Bone marrow (tissue), 2 donors: ENCODE results near the gene ARVCF.
A peak's percentile ranks its signal among the peaks of the same experiment; 100 is the strongest.

Source experiments
- DNase-seq, 2 donors: peaks; one replicate each; lab custom pipeline; 2025; lab: John Stamatoyannopoulos, UW

ARVCF gene, protein sequence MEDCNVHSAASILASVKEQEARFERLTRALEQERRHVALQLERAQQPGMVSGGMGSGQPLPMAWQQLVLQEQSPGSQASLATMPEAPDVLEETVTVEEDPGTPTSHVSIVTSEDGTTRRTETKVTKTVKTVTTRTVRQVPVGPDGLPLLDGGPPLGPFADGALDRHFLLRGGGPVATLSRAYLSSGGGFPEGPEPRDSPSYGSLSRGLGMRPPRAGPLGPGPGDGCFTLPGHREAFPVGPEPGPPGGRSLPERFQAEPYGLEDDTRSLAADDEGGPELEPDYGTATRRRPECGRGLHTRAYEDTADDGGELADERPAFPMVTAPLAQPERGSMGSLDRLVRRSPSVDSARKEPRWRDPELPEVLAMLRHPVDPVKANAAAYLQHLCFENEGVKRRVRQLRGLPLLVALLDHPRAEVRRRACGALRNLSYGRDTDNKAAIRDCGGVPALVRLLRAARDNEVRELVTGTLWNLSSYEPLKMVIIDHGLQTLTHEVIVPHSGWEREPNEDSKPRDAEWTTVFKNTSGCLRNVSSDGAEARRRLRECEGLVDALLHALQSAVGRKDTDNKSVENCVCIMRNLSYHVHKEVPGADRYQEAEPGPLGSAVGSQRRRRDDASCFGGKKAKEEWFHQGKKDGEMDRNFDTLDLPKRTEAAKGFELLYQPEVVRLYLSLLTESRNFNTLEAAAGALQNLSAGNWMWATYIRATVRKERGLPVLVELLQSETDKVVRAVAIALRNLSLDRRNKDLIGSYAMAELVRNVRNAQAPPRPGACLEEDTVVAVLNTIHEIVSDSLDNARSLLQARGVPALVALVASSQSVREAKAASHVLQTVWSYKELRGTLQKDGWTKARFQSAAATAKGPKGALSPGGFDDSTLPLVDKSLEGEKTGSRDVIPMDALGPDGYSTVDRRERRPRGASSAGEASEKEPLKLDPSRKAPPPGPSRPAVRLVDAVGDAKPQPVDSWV

DNA sequence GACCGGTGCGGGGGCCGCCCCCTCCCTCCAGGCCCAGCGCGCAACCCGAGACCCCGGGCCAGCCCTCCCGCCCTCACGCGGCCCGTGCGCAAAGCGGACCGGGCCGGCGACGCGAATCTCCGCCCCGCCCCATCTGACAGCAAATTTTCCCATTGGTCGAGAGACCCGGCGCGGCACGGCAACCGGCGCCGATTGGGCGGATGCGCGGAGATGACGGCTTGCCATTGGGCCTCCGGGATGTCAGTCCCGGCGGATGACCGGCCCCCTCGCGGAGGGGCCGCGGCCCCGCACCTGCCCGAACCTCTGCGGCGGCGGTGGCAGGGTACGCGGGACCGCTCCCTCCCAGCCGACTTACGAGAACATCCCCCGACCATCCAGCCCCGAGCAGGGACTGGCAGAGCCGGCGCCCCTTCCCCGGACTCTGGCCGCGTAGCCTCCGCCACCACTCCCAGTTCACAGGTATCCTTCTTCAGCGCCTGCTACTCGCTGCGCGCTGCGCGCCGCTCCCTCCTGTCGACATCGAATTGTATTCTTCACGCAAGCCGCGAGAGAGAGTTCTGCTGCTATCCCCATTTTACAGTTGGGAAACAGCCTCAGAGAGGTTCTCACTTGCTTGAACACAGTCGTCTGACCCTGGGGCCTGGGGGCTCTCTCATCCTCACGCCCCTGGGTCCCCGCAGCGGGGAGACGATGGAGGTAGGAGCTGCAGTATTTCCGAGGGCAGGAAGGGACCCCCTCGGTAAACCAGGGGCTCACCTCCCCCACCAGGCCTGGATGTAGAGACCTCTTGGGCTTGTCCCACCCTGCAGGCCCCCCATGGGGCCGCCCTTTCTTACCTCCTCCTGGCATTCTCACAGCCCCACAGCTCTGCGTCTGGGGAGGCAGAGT lies at the start of gene ARVCF:
TSS of gene ARVCF (minus strand) at position 90 of the 888 bp plus-strand sequence. CDS start 26,029 bp downstream, outside the sequence.
- DNase-seq = peak; percentile 23 to 79

DNA sequence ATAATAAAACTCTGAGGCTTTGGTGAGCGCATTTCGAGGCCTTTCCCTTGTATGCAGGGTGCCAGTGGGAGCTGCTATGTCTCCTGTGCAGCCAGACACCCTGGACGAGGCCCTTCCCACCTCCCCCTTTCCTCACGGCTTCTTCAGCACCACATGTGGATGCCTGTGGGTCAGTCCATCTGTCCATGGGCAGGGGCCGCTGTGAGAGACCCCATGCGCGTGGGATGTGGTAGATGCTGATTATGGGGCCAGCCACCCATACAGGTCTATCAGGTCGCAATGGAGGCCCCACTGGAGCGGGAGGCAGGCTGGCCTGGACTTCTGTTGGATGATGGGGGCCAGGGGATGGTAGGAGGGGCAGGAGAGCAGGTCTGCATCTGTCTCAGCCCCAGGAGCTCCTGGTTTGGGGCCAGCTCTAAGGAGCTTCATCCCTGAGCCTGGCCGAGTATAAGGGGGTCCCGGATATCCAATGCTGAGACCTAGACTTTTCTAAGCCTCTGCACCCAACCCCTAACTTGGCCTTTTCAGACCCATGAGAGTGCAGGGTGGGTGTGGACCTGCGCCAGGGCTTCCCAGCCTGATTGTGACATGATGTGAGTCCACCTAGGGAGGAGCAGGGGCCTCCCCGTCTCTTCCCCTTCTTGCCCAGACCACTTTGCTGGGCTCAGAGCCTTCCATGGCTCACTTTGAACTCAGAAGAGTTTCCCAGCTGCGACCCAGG lies 49.4 kb upstream of the ARVCF start:
- DNase-seq = no peak

DNA sequence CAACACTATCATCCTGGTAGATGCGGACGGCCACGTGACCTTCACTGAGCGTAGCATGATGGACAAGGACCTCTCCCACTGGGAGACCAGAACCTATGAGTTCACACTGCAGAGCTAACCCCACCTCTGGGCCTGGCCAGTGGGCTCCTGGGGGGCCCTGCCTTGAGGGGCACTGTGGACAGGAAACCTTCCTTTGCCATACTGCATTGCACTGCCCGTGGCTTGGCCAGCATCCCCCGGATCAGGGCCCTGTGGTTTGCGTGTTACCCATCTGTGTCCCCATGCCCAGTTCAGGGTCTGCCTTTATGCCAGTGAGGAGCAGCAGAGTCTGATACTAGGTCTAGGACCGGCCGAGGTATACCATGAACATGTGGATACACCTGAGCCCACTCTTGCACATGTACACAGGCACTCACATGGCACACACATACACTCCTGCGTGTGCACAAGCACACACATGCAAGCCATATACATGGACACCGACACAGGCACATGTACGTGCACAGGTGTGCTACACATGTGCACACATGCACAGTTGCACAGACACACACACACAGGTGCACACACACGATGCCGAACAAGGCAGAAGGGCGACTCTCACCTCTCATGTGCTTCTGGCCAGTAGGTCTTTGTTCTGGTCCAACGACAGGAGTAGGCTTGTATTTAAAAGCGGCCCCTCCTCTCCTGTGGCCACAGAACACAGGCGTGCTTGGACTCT lies 48.1 kb upstream of the ARVCF start:
- no peak for DNase-seq

DNA sequence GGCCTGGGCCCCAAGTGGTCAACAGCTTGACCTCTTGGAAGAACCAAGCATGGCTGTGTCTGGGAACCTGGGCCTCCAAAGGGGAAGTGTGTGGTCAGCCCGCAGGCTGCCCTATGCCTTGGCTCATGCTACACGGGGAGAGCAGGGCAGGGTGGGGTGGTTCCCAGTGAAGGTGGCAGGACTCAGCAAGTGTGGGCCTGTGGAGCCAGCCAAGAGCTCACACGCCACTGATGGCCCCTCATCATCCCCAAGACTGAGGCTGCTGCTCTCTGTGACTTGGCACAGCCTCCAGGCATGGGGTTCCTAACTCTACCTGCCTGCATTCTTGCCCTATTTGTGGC lies 47.5 kb upstream of the ARVCF start:
- no peak for DNase-seq

DNA sequence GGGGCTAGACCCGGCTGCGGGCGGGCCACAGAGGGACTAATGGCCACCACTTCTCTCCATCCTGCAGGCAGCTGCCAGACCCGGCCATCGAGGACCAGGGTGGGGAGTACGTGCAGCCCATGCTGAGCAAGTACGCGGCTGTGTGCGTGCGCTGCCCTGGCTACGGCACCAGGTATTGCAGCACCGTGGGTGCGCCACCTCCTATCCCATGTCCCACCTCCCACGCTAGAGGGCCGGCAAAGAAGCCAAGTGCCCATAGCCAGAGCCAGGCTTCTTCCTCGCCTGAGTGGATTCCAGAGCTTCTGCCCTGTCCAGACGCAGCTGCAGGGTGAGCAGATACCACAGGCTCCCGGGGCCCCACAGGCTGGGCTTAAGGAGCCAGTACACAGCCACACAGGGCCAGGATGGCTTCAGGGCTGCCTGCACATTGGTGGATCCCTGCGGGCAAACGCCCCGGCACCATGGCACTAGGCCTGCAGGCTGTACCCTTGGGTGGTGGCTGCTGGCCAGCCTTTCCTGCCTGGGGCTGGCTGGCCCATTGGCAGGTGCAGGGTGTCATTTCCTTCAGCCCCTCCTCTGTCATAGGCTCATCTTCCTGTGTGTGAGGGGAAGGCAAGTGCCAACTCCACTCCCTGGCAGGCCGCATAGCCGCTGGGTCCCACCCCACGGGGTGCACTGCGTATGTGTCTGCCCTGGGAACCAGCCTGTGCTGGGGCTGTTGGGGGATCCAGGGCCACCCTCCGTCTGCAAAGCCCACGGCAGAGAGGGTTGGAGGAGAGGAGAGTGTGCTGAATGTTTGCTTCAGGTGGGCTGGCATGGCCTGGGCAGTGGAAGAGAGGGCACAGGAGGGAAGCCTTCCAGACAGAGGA lies 46.9 kb upstream of the ARVCF start:
- no peak for DNase-seq

DNA sequence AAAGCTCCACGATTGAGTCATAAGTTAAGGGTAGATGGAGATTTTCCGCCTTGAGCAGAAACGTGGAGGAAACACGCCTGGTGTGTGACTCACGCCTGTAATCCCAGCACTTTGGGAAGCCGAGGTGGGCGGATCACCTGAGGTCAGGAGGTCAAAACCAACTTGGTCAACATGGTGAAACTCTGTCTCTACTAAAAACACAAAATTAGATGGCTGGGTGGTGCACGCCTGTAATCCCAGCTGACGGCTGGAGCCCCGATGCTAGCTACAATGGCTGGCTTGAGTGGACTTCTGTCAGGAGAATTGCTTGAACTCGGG lies 46.1 kb upstream of the ARVCF start:
- DNase-seq = no peak

DNA sequence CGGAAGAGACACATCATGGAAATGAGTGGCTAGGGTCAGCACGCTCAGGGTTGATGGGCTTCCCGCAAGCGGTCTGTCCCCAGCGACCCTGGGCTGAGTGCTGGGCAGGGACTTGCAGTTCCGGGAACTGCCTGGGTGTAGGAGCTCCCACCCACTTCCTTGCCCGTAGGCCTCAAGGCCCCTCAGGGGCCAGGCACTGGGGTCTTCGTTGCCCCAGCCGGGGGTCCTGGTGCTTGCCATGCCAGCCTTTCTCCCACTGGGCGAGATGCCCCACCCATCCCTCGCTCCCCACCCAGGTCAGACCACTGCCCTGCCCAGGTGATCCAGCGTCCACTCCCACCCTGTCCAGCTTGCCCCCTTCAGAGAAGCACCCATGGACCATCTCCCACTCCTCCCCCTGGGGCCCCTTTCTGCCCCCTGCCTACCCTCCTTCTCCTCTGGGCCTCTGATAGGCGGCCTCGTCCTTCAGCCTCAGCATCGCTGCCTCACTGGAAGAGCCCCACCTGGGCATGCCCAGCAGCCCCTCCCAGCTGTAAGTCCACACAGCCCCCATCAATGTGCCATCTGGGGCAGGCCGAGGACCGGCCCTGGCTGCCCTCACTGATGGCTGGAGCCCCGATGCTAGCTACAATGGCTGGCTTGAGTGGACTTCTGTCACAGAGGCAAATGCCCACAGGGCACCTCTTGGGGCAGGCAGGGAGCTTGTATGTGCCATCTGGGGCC lies 45.6 kb upstream of the ARVCF start:
- no peak for DNase-seq

DNA sequence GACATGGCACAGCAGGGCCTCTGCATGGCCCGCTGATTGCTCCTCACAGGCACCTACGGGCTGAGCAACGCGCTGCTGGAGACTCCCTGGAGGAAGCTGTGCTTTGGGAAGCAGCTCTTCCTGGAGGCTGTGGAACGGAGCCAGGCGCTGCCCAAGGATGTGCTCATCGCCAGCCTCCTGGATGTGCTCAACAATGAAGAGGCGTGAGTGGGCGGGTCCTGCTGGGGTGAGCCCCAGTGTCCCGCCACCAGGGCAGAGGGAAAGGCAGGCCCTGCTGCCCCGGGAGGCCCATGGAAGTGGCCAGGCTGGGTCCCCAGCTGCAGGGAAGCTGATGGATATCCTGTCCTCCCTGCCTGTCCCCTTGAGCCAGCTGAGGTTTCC lies 44.8 kb upstream of the ARVCF start:
- no peak for DNase-seq

DNA sequence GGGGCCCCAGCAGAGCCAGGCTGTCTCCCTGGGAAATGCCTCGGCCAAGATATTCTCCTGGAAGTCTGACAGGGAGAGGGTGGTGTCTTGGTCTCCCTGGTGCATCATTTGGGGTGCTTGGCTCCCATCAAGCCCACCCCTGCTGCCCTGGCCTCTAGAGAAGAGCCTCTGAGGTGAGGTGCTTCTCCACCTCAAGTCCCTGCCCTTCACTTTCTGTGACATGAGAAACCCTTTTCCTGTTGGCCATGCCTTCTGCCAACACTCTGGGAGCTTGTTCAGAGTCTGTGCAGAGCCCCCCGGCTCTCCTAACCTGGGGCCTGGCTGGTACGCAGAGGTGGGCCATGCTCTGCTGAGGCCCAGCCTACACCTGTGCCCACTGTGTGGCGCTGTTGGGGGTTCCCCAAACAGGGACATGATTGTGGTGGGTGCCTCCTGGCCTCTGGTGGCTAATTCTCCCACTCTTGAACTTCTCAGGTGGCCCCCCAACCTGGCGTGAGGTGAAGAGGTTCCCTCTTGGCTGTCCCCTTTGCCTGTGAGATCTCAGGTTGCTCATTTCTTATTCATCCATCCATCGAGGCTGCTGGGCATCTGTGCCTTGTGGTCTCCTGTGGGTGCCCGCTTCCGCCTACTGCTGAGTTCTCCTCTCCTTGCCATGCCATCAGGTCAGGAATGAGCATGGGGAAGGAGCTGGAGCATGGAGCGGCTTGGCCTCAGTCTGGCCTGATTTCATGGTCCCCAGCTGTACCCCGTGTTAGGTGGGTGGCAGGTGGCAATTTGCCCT lies 44.3 kb upstream of the ARVCF start:
- no peak for DNase-seq

DNA sequence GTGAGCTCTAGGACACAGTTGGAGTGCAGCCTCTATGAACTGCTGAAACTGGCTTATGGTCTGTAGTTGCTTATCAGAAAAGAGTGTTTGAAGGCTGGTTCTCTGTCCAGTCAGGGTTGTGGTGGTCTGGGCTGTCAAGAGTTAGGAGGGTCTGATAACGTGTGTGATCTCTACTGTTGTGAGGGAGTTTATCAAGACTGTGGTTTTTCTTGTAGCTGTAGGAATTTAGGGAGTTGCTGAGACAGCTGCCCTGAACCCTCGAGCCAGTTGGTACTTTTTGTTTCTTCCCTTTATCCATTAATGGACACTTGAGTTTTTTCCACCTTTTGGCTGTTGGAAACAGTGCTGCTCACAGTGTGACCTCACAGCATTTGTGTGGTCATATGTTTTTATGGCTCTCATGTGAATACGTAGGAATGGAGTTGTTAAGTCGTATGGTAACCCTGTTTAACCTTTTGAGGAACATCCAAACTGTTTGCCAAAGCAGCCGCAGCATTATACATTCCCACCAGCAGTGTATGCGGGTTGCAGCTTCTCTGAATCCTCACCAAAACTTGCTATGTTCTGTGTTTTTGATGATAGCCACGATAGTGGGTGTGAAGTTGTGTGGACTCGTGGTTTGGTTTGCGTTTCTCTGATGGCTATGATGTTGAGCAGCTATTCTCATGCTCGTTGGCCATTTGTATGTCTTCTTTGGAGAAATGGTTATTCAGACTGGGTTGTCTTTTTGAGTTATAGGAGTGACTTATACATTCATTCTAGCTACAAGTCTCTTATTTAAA lies 42.6 kb upstream of the ARVCF start:
- DNase-seq = no peak

DNA sequence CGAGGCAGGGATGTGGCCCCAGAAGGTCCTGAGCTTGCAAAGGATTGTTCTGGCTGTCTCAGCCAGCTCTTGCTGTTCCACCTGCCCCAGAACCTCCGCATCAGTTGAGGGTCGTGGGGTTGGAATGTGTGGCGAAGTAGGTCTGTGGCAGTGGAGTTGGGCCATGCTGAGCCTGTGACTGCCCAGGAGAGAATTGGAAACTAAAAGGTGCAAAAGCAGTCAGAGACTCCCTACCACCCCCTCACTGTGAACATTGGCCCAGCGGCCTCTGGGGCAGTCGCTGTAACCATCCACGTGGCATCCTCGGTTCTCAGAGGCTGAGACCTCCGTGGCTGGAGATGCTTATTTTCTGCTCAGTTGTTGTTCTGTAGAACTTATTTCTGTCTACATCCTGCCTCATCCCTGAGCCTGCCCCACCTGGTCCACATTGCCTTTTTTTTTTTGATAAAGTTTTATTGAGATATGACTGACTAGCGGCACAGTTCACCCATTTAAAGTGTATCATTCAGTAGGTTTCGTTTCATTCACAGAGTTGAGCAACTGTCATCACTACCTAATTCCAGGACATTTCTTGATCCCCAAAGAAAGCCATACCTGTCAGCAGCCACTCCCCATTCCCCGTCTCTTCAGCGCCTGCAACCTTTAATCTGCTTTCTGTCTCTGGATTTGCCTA lies 41.1 kb upstream of the ARVCF start:
- DNase-seq = no peak

DNA sequence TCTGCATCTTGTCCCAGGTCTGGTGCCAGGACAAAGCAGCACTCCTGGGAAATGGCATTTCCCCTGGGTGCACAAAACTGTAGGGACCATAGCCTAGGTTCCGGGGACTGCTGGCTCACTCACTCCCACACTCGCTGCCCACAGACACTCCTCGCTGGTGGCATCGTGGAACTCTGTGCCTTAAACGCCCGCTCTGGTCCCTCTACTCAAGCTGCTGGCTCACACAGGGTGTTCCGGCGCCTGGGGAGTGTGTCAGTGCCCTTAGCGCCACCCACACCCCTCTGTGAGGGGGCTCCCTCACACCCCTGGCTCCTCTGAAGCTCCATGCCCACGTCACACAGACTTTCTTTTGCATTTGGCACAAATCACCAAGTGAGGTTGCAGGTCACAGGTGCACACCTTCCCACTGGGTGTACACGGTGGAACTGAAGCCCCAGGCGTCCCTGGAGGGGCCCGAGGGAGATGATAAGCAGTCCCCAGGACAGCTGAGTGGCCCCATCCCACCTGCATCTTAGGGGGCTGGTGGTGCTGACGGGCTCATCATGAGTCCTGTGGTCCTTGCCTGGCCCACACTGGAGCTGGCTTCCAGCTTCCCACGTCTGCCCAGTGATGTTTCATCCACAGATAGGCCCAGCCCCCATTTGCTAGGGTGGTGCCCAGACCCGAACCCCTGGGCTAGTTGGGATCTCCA lies 40.2 kb upstream of the ARVCF start:
- DNase-seq = no peak

DNA sequence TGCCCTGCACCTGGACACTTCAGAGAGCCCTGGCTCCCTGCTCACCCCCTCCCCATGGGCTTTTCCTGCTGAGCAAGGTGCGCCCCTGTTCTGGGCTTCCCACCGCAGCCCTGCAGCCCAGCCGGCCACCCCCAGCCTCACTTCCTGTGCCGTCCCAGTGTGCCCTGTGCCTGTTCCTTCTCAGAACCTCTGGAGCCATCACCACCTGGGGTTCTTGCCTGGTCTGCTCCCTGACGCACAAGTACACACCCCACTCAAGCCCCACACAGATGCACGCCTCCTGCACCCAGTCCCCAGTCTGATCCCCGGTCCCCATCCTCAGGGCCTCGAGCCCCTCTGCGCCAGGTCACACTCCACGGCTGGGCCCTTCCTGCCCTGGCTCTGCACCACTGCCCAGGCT lies 39.5 kb upstream of the ARVCF start:
- no peak for DNase-seq

DNA sequence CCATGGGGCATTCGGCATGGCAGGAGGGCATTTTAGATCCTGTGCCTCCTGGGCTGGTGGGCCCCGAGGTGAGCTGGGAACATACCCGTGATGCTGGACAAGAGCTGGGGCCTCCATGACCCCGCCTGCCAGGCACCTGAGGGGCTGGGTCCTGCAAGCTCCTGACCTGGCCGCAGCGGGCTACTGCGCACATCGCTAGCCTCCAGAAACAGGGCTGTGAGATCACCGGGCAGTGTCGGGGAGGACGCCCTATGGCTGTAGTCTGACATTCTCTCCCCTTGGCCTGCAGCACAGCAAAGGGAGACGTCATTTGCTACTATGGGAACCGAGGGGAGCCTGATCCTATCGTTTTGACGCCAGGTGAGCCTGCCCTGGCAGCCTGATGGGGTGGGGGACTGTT lies 39.0 kb upstream of the ARVCF start:
- no peak for DNase-seq

DNA sequence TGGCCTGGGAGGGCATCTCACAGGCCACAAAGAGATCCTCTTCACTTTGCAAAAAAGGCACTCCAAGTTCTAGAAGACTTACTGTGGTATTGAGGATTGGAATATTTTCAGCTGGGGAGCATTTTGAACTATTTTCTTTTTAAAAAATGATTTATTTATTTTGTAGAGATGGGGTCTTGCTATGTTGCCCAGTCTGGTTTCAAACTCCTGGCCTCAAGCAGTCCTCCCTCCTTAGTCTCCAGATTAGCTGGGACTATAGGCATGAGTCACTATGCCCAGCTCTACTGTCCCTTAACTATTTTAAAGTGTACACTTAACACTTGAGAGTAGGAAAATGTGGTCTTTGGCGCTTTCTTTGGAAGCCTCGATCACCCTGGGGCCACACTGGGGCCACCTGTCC lies 38.5 kb upstream of the ARVCF start:
- no peak for DNase-seq

DNA sequence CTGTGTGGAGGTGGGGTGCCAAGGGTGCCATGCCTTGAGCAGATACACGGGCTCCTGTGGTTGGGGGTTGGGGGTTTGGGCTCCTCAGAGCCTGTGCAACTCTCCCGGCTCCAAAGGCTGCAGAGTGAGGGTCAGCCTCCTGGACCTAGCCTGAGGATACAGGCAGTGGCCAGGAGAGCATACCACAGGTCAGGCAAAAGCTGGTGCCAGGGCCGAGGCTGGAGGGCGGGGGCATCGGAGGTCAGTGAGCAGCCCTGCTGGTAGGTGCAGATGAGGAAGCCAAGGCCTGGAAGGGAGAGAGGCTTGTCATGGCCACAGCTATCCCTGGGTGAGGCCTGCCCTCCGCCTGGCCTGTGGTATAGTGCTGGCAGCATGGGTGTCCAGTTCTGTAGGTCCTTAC lies 37.9 kb upstream of the ARVCF start:
- DNase-seq = no peak

DNA sequence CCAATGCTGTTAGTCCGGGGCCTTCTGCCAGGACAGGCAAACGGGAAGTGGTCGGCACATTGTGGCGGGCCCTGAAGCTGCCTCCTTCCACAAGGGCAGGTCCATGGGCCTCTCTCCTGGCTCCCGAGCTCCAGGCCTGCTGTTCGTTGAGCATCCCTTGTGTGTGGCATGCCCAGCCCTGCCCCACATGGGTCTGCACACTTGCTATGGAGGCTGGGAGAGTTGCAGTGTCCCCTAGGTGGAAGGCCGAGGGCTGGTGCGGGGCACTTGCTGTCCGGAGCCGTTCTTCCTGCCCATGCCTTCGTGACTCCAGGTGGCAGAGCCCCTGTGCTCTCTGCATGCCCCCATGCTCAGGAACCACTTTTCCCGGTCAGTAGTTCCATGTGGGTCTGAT lies 37.4 kb upstream of the ARVCF start:
- no peak for DNase-seq
